Measurements from ENCODE around the gene KPNB1. TPM values are rescaled to one million over a fixed set of nuclear protein-coding genes. Genes with fewer than 3 reads are reported as not detected.

The KPNB1 gene
- total and polyA plus RNA-seq, 2 of the 8 experiments (the other 6 are each of a cell fraction or from before 2014, with no cell fraction given), result 171 to 625 TPM

DNA sequence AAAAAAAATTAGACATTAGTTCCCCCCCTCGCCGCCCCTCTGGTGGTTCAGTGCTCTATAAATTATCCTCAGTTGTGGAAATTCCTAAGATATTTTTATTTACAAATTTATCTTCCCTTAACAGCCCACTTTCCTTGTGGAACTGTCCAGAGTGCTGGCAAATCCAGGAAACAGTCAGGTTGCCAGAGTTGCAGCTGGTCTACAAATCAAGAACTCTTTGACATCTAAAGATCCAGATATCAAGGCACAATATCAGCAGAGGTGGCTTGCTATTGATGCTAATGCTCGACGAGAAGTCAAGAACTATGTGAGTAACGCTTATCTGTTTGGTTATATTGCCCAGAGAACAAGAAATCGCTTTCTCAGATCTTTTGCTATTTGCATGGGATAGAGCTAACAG lies 2.9 kb downstream of the KPNB1 start:
- no peak overlapping the region for H3K4ac ChIP-seq (replicated peaks; ENCODE audit: insufficient read length, low read depth, low read length)
- H4K20me1 ChIP-seq (replicated peaks in 1 of 2; ENCODE audit: control insufficient read depth in 1 of 2, insufficient read depth in 2 of 2, low read length in 2 of 2), result peaks cover 15 to 24% of the 10 kb centered on the region in 2 experiments
- H3K56ac ChIP-seq (replicated peaks; ENCODE audit: insufficient read length, low read depth, low read length), result no peak overlapping the region
- H3K27me3 ChIP-seq (replicated peaks in 1 of 4; ENCODE audit: control insufficient read depth in 3 of 4, extremely low read depth in 1 of 4, insufficient read depth in 3 of 4, low read length in 3 of 4), result no peaks in the 10 kb centered on the region
- 98% methylated on average over 6 of the region's 6 CpGs; no CpG with 5 or more reads in 1 of the 2 experiments for WGBS, 2 experiments (ENCODE audit: extremely low coverage in 1 of 2, insufficient coverage in 1 of 2, insufficient read length in 1 of 2, insufficient replicate concordance in 2 of 2, low coverage in 1 of 2, low lambda C conversion rate in 2 of 2, missing lambda C conversion rate in 1 of 2)
- DNase-seq (ENCODE audit: low read depth in 1 of 2, low spot score in 2 of 2), result no peak
- no peak overlapping the region for H3K27ac ChIP-seq (ENCODE audit: low read depth, low read length)
- POLR2A ChIA-PET (ENCODE audit: partially characterized antibody), result interaction anchor here (46.3 kb wide), 1 partner anchor 29 kb away, joined by 1575 read pairs; the partner anchor contains the start of gene TBKBP1
- peak overlapping the region in 1 of 2 experiments; percentile 39; a peak in 2 of 4 replicates for H3K4me2 ChIP-seq (ENCODE audit: insufficient read depth in 1 of 2, low read depth in 2 of 2, low read length in 2 of 2)
- H4K91ac ChIP-seq (replicated peaks; ENCODE audit: insufficient read length, low read length), result no peak overlapping the region
- H2BK15ac ChIP-seq (ENCODE audit: low read length), result no peak overlapping the region
- H3K4me1 ChIP-seq (replicated peaks in 1 of 4; ENCODE audit: control insufficient read depth in 3 of 4, insufficient read depth in 4 of 4, low read length in 3 of 4), result peaks cover 0 to 6% (median 4%) of the 10 kb centered on the region in 4 experiments; a peak in 5 of 7 replicates
- H3K9me3 ChIP-seq (ENCODE audit: insufficient read depth in 2 of 2, low read depth in 1 of 2, low read length in 1 of 2), result no peaks in the 10 kb centered on the region
- H3K9ac ChIP-seq (replicated peaks in 1 of 4; ENCODE audit: extremely low read depth in 1 of 4, low read depth in 3 of 4, low read length in 3 of 4), result no peak overlapping the region; a peak in 1 of 7 replicates
- H2BK20ac ChIP-seq (ENCODE audit: low read length), result no peak overlapping the region
- no peak overlapping the region for H2BK12ac ChIP-seq (ENCODE audit: low read depth, low read length)
- H2AFZ ChIP-seq (ENCODE audit: low read length), result no peak overlapping the region
- H3K23ac ChIP-seq (ENCODE audit: insufficient read length), result no peak overlapping the region
- no peak overlapping the region for H2AK5ac ChIP-seq (ENCODE audit: low read depth, low read length)
- CTCF ChIA-PET (ENCODE audit: partially characterized antibody), result interaction anchor here (4.4 kb wide), 1 partner anchor 12 kb away, joined by 28 read pairs; no protein-coding TSS in a partner anchor
- H3K79me2 ChIP-seq (ENCODE audit: control insufficient read depth in 1 of 2, insufficient read depth in 2 of 2, low read length in 2 of 2), result peaks cover 24 to 73% of the 10 kb centered on the region in 2 experiments
- H3K79me1 ChIP-seq (ENCODE audit: low read depth, low read length), result peaks cover 2% of the 10 kb centered on the region; the same call in 1 of the 2 replicates
- TF ChIP-seq TAF1 (IDR thresholded peaks at IDR 0.05; ENCODE audit: low read depth, low read length), result no peak
- no peak for TF ChIP-seq E2F6 (IDR thresholded peaks at IDR 0.05)
- TF ChIP-seq SIRT6 (IDR thresholded peaks at IDR 0.05; ENCODE audit: low read length), result no peak
- TF ChIP-seq SUZ12 (IDR thresholded peaks at IDR 0.05; ENCODE audit: low read length), result no peak
- TF ChIP-seq RAD21 (IDR thresholded peaks at IDR 0.05 in 1 of 2, conservative IDR thresholded peaks at IDR 0.05 in 1 of 2; ENCODE audit: low read depth in 2 of 2, low read length in 2 of 2), result no peak
- no peak for TF ChIP-seq POLR2A (IDR thresholded peaks at IDR 0.05; ENCODE audit: control extremely low read depth in 1 of 2, low read depth in 2 of 2, low read length in 2 of 2)
- 0 out of 4 replicates have a peak, but pooled peaks have one; percentile 35 to 39 for TF ChIP-seq SIN3A (conservative IDR thresholded peaks at IDR 0.05 in 1 of 2, IDR thresholded peaks at IDR 0.05 in 1 of 2; ENCODE audit: low read depth in 1 of 2, low read length in 2 of 2)
- TF ChIP-seq TCF12 (IDR thresholded peaks at IDR 0.05; ENCODE audit: low read depth, low read length), result no peak
- no peak overlapping the region for H2BK120ac ChIP-seq (replicated peaks; ENCODE audit: low read depth, low read length)
- H3K36me3 ChIP-seq (ENCODE audit: control insufficient read depth in 2 of 4, insufficient read depth in 4 of 4, low read length in 3 of 4), result peaks cover 34 to 66% (median 58%) of the 10 kb centered on the region in 4 experiments
- H3K4me3 ChIP-seq (ENCODE audit: extremely low read depth in 1 of 4, insufficient read depth in 2 of 4, low read depth in 3 of 4, low read length in 4 of 4), result 0 out of 8 replicates have a peak overlapping the region, but pooled peaks of 1 of the 4 experiments have one; percentile 4
- no peak for FAIRE-seq
- no peak overlapping the region for H2BK5ac ChIP-seq (ENCODE audit: low read depth, low read length)
- H4K5ac ChIP-seq (ENCODE audit: insufficient read length, low read depth, low read length), result no peak overlapping the region
- no peak overlapping the region for H4K8ac ChIP-seq (ENCODE audit: extremely low read depth, insufficient read depth, low read length)
- H3K23me2 ChIP-seq (ENCODE audit: low read depth, low read length), result peaks cover 4% of the 10 kb centered on the region
- no peak overlapping the region for H3K14ac ChIP-seq (ENCODE audit: insufficient read length)
- H3K18ac ChIP-seq (ENCODE audit: extremely low read depth, low read length), result no peak overlapping the region
